Measurements from ENCODE around the gene SYNPO2L.

DNA sequence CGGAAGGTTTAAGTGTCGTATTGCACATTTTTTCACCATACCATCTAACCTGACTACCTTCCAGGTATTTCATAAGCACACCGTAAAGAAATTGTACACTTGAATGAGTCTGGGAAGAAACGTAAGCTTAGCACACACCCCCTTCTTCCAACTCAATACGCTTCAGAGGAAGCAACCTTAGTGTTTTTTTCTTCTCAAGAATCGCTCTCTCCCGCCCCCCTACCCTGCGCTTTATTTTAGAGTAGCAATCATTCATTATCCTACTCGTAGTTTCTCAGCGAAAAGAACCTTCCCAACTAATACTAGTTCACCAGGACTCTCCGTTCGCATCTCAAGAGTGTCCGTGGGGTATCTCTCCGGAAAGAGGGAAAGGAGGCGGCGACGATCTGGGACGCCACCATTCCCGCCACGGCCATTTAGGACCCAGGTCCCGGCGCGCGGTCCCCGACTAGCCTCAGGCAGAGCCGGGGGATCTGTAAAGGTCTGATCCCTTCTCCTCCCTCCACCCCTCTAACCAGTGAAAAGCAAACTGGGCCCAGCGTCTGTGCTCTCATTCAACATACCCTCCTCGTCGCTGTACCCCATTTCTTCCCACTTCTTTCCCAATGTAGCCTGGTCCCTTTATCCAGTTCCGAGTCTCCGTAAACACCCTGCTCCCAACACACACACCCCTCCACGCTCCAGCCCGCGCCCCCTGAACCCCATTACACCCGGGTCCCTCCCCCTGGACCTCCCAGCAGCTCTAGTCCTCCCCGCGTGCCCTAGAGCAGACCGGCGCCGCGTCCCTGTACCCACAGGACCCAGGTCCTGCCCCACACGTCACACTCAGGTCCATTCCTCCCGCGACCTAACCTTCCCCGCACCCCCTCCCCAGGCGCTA lies 30.6 kb downstream of the SYNPO2L start:
- TF ChIP-seq EZH2 (IDR thresholded peaks at IDR 0.05; ENCODE audit: borderline replicate concordance, insufficient read depth, low read depth, low read length, poor library complexity, severe bottlenecking) (no peak), CTCF (IDR thresholded peaks at IDR 0.05) (no peak)
